HL-60/S4 treated with retinoic acid at 250 ng/mL for 4 days and 3 days (cell line): ENCODE measurements around the gene IGLL5.

Experiments
- in situ Hi-C: fragments of 300-500 bp; cut with MboI; formaldehyde crosslinking; loops from 2 replicates; pipeline ENCODE4 v1.7.0; 2022; ENCODE audit warnings: low sequenced_read_pairs

The IGLL5 gene

DNA sequence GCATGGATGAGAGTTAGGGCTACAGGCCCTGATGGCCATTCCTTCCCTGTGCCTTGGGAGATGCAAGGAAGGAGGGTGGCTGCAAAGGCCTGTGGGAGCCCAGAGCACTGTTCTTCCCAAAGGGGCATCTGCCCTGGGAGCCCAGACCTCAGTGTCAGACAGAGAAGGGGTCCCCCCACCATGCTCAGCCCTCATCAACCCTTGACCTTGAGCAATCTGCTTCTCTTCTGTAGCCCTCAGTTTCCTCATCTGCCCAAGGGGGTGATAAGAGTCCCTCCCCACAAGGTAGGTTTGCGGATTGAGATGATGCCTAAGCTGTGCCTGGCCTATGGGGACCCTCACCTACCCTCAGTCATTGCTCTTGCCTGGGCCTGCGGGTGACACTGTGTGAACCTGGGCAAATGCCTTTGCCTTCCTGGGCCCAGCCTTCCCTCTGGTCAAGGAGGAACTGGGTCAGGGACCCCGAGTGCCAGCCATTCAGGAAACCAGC lies 47.5 kb downstream of the IGLL5 start:
- in situ Hi-C loops = no loop called here

DNA sequence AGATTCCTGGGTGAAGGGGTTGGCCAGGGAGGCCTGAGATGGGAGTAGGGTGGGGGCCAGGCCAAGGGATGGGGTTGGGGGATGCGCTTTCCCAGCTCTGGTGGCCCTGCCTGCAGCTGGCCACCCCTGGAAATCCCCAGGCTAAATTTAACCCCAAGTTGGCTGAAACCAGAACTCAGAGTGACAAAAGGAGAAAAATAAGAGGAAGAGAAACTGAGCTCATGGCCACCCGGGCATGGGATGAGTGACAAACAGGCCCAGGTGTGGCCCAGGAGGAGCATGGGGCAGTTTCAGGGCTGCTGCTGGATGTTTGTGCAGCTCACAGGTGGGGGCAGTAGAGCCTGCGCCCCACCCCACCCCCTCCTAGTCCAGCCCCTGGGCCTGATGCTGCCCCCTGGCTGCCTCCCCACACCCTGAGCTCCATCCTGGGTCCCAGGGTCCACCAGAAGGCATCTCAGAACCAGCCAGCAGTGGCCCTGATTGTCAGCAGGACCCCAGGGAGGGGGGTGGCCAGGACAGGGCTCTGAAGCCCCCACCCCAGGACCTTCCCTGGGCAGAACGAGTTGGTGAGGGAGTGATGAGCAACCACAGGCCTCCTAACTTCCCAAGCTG lies 48.0 kb downstream of the IGLL5 start:
- in situ Hi-C loops = no loop called here

- in situ Hi-C loops = no loop called here
Measured at GRCh38 chr22:22936180-22936914, 48.7 kb downstream of the IGLL5 start.

DNA sequence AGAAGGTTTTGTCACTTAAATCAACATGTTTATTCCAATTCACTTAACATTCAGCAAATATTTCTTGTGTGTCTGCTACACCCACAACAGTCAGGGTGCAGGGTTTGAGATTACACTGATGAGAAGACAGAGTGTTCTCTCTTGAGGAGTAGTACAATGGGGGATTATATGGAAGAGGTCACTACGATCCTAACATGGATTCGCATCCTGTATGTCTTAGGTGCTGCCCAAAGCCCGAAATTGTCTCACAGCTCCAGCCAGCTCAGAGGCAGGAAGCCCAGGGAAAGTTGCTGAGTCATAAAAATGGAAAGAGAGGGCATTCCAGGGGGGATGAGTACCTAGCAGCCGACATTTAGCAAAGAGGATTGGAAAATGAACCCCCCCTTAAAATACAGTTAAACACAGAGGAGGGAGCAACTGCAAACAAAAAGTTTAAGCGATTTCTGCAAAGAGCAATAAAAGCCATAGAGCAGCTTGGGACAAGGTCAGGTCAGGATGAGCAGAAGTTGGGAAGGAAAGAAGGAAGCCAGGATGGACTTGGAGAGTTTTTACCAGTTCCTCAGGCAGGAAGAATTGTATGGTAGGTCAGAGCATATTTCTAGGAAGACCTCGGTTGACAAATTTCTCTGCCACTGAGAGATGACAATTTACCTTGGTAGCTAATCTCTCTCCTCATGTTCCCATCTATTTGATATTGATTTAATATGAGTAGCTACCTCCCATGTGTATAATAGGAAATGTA lies 49.5 kb downstream of the IGLL5 start:
- in situ Hi-C loops = no loop called here

DNA sequence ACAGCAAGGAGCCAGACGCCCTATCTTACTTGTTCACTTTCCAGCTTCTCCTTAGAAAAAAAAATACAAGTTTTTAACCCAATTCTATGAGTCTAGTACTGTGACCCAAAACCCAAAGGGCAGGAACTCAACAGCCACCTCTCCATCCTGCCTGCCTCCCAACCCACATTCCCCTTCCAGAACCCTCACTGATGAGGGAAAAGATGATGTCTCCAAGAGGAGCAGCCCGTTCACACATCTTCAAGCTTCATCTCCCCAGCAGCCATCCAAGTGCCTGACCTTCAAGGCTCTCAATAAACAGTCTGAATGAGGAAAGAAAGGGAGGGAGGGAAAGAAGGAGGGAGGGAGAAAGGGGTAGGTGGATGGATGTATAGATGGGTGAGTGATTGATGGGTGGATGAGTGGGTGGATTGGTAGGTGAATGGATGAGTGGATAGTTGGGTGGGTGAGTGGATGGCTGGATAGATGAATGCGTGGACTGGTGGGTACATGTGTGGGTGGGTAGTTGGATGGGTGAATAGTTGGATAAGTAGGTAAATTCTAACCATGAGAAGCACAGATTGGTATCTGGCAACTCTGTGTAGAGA lies 50.4 kb downstream of the IGLL5 start:
- in situ Hi-C loops = no loop called here

DNA sequence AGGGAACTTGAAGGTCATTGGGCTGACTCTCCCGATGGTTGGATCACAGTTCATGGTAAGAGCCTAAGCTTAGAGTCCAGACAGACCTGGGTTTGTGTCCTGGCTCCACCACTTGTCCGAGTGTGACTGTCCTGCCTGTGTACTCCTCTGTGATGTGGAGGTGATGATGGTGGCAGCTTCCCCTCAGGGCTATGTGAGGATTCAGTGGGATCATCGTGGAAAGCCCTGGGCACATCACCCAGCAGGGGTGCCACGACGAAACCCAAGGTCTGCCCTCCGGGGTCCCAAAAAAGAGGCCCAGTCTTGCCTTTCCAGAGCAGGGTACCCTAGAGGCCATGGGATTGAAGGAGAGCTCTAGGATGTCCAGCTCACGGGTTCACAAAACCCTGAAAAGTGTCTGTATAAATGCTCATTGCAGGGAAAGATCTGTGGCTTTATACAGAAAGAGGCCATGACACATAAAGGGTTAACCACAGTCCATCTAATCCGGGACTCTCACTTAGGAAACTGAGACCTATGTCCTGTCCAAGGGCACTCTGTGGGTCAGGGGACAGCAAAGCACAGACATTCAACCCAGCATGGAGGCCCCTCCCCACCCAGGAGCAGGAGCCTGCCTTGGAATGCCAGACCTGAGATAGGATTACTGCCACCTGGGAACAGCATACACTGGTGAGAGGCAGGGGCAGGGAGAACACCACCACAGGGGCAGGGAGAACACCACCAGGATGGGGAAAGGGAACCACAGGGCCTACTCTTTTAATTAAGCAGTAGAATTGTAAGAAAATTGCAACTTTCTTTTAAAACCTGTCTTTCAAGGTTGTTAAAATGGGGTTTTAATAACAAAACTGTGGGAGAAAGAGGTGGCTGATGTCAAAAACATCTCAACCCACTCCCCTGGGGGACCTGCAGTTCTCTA lies 51.3 kb downstream of the IGLL5 start:
- in situ Hi-C loops = no loop called here

GRCh38 chr22:22939588-22940368 lies 52.2 kb downstream of the IGLL5 start:
- in situ Hi-C loops = no loop called here

DNA sequence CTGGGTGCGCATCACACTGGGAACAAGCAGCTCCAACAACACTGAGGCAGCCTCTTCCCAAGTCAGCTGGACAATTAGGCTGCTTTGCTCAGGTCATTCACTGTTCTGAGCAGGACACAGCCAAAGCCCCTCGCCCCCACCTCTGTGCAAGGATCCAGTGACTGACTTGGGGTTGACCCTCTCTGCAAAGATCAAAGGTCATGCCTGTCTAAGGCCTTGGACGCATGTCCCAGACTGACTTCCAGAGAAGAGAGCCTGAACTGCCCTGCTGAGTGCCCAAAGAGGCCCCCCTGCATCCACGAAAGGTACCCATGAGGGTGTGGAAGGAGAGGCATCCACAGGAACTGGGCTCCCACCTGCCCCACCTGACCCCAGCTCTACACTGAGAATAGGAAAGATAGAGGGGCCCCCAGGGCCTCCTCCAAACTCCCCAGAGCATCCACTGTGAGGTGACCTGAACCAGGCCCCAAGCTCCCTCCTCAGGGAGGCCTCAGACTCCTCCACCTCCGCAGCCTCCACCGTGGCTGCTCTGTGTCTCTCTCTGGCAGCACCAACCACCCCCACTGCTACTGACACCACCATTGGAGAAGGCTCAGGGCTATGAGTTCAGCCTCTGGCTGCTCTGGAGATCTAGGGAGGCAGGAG lies 53.5 kb downstream of the IGLL5 start:
- in situ Hi-C loops = no loop called here

GRCh38 chr22:22941831-22942510 lies 54.4 kb downstream of the IGLL5 start:
- in situ Hi-C loops = no loop called here

- in situ Hi-C loops = no loop called here
Measured at GRCh38 chr22:22942511-22943329, 55.1 kb downstream of the IGLL5 start.

- in situ Hi-C loops = no loop called here
Measured at GRCh38 chr22:22943521-22944267, 56.1 kb downstream of the IGLL5 start.

- in situ Hi-C loops = no loop called here
Measured at GRCh38 chr22:22944268-22944985, 56.8 kb downstream of the IGLL5 start.

DNA sequence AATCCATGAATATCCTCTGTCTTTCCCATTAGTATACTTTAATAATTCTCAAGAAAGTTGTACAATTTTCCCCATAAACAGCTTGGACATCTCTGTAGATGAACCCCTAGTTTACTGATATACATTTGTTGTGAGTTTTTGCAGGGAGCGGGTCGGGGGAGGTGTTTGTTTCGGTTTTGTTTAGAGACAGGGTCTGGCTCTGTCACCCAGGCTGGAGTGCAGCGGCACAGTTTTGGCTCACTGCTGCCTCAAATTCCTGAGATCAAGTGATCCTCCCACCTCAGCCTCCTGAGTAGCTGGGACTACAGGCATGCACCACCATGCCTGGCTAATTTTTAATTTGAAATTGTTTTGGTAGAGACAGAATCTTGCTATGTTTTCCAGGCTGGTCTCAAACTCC lies 57.6 kb downstream of the IGLL5 start:
- in situ Hi-C loops = no loop called here
